Small intestine (tissue), 7 donors: ENCODE results near the gene SEPTIN10. TPM values are rescaled to one million over a fixed set of nuclear protein-coding genes. Genes with fewer than 3 reads are reported as not detected.

Experiments used
- DNase-seq, 2 donors: peaks; one replicate each; pipeline versions ENCODE4 v3.0.0 to v3.0.0-alpha.2; 2013
- FAIRE-seq: peaks from 2 replicates; lab custom pipeline; 2012; peaks lifted over from hg19 to GRCh38; lab: Jason Lieb, UNC
- H3K27ac ChIP-seq, 3 donors: one replicate each; pipeline ENCODE4 v1.5.1; 2013; ENCODE audit warnings: low read length in 2 of 3, mild to moderate bottlenecking in 2 of 3, control low read depth in 1 of 3, inconsistent platforms in 1 of 3, low read depth in 1 of 3, moderate library complexity in 1 of 3
- H3K27me3 ChIP-seq, 3 donors: one replicate each; pipeline ENCODE4 v1.6.1; 2013; ENCODE audit warnings: low read length in 3 of 3, inconsistent platforms in 1 of 3; ENCODE audit not compliant: control insufficient read depth in 3 of 3, insufficient read depth in 3 of 3
- H3K36me3 ChIP-seq, 3 donors: one replicate each; pipeline ENCODE4 v1.6.1; 2013; ENCODE audit warnings: low read length in 3 of 3, inconsistent platforms in 1 of 3, low read depth in 1 of 3, mild to moderate bottlenecking in 1 of 3, moderate library complexity in 1 of 3; ENCODE audit not compliant: control insufficient read depth in 3 of 3, insufficient read depth in 2 of 3
- H3K4me1 ChIP-seq, 3 donors: one replicate each; pipeline ENCODE4 v1.6.1; 2013; ENCODE audit warnings: low read length in 2 of 3, inconsistent platforms in 1 of 3, low read depth in 1 of 3, mild to moderate bottlenecking in 1 of 3, moderate library complexity in 1 of 3; ENCODE audit not compliant: control insufficient read depth in 3 of 3, insufficient read depth in 2 of 3
- H3K4me3 ChIP-seq, 3 donors: one replicate each; pipeline ENCODE4 v1.5.1; 2013; ENCODE audit warnings: low read length in 3 of 3, control low read depth in 1 of 3, inconsistent platforms in 1 of 3, low read depth in 1 of 3, mild to moderate bottlenecking in 1 of 3, moderate library complexity in 1 of 3
- H3K9me3 ChIP-seq, 2 donors: one replicate each; pipeline ENCODE4 v1.6.1; 2013; ENCODE audit warnings: low read depth in 1 of 2, low read length in 1 of 2; ENCODE audit not compliant: control insufficient read depth in 2 of 2, insufficient read depth in 1 of 2
- WGBS, 3 donors: extraction: QIAGEN DNeasy Blood & Tissue Kit; methylation state at CpG; one replicate each; pipeline ENCODE4 v1.1.7; 2013; 5-methylcytosine and 5-hydroxymethylcytosine counted together
- polyA plus RNA-seq, 4 donors: library from polyadenylated mRNA; stranded (reverse) in 3 of 4; unstranded in 1 of 4; fragments of 200-250 nt in 3 of 4; fragments of 120-200 nt in 1 of 4; gene quantifications; one replicate each; pipeline versions ENCODE4 v1.2.1 to v1.2.3, GENCODE V29; 2013
- donor health status: healthy with polysubstance abuse.
- donor health status: control.
- donor health status: control.
- donor health status: Bipolar disorder and iron deficiency.
- donor health status: healthy.

SEPTIN10 gene
- polyA plus RNA-seq, 4 donors: 24.0 to 50.9 (median 28.8) TPM

- no peak overlapping the region for H3K4me3 ChIP-seq
- H3K4me1 ChIP-seq: peaks cover 2 to 4% (median 3%) of the 10 kb centered on the region in 3 donors
- WGBS, 3 donors: 18 to 48% (median 46%) methylated on average over 6 of the region's 6 CpGs
- no peak overlapping the region for H3K27ac ChIP-seq
- H3K9me3 ChIP-seq: no peaks in the 10 kb centered on the region
- H3K27me3 ChIP-seq: no peaks in the 10 kb centered on the region
- DNase-seq (peak in 1 of 2 donors; percentile 25), FAIRE-seq (no peak)
- H3K36me3 ChIP-seq: peaks cover 0 to 3% (median 0%) of the 10 kb centered on the region in 3 donors
Measured at GRCh38 chr2:109601783-109602182, 12.0 kb downstream of the SEPTIN10 start.

- WGBS, 3 donors: 79 to 81% (median 80%) methylated on average over 3 of the region's 3 CpGs
- H3K4me3 ChIP-seq: no peak overlapping the region
- H3K27me3 ChIP-seq: no peaks in the 10 kb centered on the region
- H3K36me3 ChIP-seq: peaks cover 0 to 9% (median 0%) of the 10 kb centered on the region in 3 donors
- no peak overlapping the region for H3K27ac ChIP-seq
- no peak for FAIRE-seq
- H3K4me1 ChIP-seq: peaks cover 0 to 3% (median 1%) of the 10 kb centered on the region in 3 donors
- H3K9me3 ChIP-seq: no peaks in the 10 kb centered on the region
- no peak for DNase-seq
Measured at GRCh38 chr2:109597283-109597682, 16.5 kb downstream of the SEPTIN10 start.

- Histone ChIP-seq H3K4me3 (no peak overlapping the region), H3K36me3 (peaks cover 0 to 17% (median 0%) of the 10 kb centered on the region in 3 donors), H3K9me3 (no peaks in the 10 kb centered on the region), H3K4me1 (no peaks in the 10 kb centered on the region), H3K27ac (no peak overlapping the region), H3K27me3 (no peaks in the 10 kb centered on the region)
- 84 to 89% (median 87%) methylated on average over 4 of the region's 4 CpGs for WGBS, 3 donors
- FAIRE-seq (no peak), DNase-seq (no peak)
Measured at GRCh38 chr2:109595644-109596043, 18.1 kb downstream of the SEPTIN10 start.

GRCh38 chr2:109594246-109594885, 19.4 kb downstream of the SEPTIN10 start:
- DNase-seq (no peak), FAIRE-seq (no peak)
- Histone ChIP-seq H3K27me3 (no peaks in the 10 kb centered on the region), H3K4me3 (no peak overlapping the region), H3K4me1 (no peaks in the 10 kb centered on the region), H3K36me3 (peaks cover 0 to 22% (median 0%) of the 10 kb centered on the region in 3 donors), H3K9me3 (no peaks in the 10 kb centered on the region), H3K27ac (no peak overlapping the region)
- 85 to 94% (median 93%) methylated on average over 16 of the region's 16 CpGs for WGBS, 3 donors

GRCh38 chr2:109592905-109593304, 20.9 kb downstream of the SEPTIN10 start:
- DNase-seq: no peak
- 90 to 95% (median 93%) methylated on average over 3 of the region's 3 CpGs for WGBS, 3 donors
- Histone ChIP-seq H3K27me3 (no peaks in the 10 kb centered on the region), H3K27ac (no peak overlapping the region), H3K9me3 (no peaks in the 10 kb centered on the region), H3K4me1 (no peaks in the 10 kb centered on the region), H3K36me3 (peaks cover 0 to 26% (median 2%) of the 10 kb centered on the region in 3 donors), H3K4me3 (no peak overlapping the region)
- no peak for FAIRE-seq

- DNase-seq (no peak), FAIRE-seq (no peak)
- H3K4me1 ChIP-seq: no peaks in the 10 kb centered on the region
- no peak overlapping the region for H3K4me3 ChIP-seq
- no peaks in the 10 kb centered on the region for H3K27me3 ChIP-seq
- peaks cover 0 to 23% (median 2%) of the 10 kb centered on the region in 3 donors for H3K36me3 ChIP-seq
- no peak overlapping the region for H3K27ac ChIP-seq
- H3K9me3 ChIP-seq: no peaks in the 10 kb centered on the region
Measured at GRCh38 chr2:109591206-109591605, 22.6 kb downstream of the SEPTIN10 start.

GRCh38 chr2:109586687-109587086, 27.1 kb downstream of the SEPTIN10 start:
- Histone ChIP-seq H3K9me3 (no peaks in the 10 kb centered on the region), H3K4me1 (no peaks in the 10 kb centered on the region), H3K4me3 (no peak overlapping the region), H3K27me3 (no peaks in the 10 kb centered on the region), H3K27ac (no peak overlapping the region), H3K36me3 (peaks cover 0 to 12% (median 2%) of the 10 kb centered on the region in 3 donors)
- FAIRE-seq (no peak), DNase-seq (peak in 1 of 2 donors; percentile 25)

GRCh38 chr2:109582928-109583895, 30.6 kb downstream of the SEPTIN10 start:
- Histone ChIP-seq H3K27me3 (no peaks in the 10 kb centered on the region), H3K27ac (no peak overlapping the region), H3K4me3 (no peak overlapping the region), H3K9me3 (no peaks in the 10 kb centered on the region), H3K36me3 (peaks cover 0 to 7% (median 0%) of the 10 kb centered on the region in 3 donors), H3K4me1 (no peaks in the 10 kb centered on the region)
- 78 to 92% (median 83%) methylated on average over 6 of the region's 6 CpGs for WGBS, 3 donors
- no peak for FAIRE-seq
- DNase-seq: no peak
